A549 treated with dexamethasone at 1 μM for 4 hours (cell line): ENCODE results near the gene TRAT1. TPM values are rescaled to one million over a fixed set of nuclear protein-coding genes. Genes with fewer than 3 reads are reported as not detected.

ENCODE experiments used
- total RNA-seq: library from RNA; stranded (reverse); fragments of 200-300 nt; extraction: Qiagen RNA extraction; gene quantifications from 5 replicates; pipeline ENCODE4 v1.2.3, GENCODE V29; 2022

TRAT1 gene
- not detected in 5 replicates for total RNA-seq

GRCh38 chr3:108822123-108822897, at the start of gene TRAT1:
Gene TRAT1, plus strand, starts transcription at chr3:108822786. Its CDS starts 142 bp downstream, at chr3:108822928.

Other genes with a start within 250 kb of the TRAT1 start
- 13.1 to 21.1 TPM (median 20.1 TPM) in 5 replicates for gene CIP2A, start 233.3 kb upstream of the TRAT1 start, total RNA-seq
- gene DZIP3, start 233.1 kb upstream of the TRAT1 start, total RNA-seq = 2.8 to 5.0 TPM (median 4.7 TPM) in 5 replicates
- not detected in 5 replicates for gene RETNLB, start 65.4 kb upstream of the TRAT1 start, total RNA-seq
- not detected in 5 replicates for gene GUCA1C, start 131.1 kb downstream of the TRAT1 start, total RNA-seq